ENCODE data around the gene TIMM13. TPM values are rescaled to one million over a fixed set of nuclear protein-coding genes. Genes with fewer than 3 reads are reported as not detected.

The TIMM13 gene
- total and polyA plus RNA-seq, 2 of the 8 experiments (the other 6 are each of a cell fraction or from before 2014, with no cell fraction given), result 270 to 275 TPM

GRCh38 chr19:2419754-2420153 is 7.6 kb downstream of the TIMM13 start:
- no peak overlapping the region for H3K23ac ChIP-seq (ENCODE audit: insufficient read length)
- FAIRE-seq (no peak), DNase-seq (ENCODE audit: low read depth in 1 of 2, low spot score in 2 of 2) (no peak)
- TF ChIP-seq NRF1 (IDR thresholded peaks at IDR 0.05; ENCODE audit: low read depth, low read length), result no peak
- TF ChIP-seq RBBP5 (IDR thresholded peaks at IDR 0.05; ENCODE audit: borderline replicate concordance, low read depth, low read length), result no peak
- TF ChIP-seq FOSL1 (IDR thresholded peaks at IDR 0.05; ENCODE audit: insufficient read depth, low read depth, low read length), result no peak
- TF ChIP-seq PHF8 (conservative IDR thresholded peaks at IDR 0.05; ENCODE audit: low read depth, low read length), result no peak
- no peak for TF ChIP-seq CBX8 (IDR thresholded peaks at IDR 0.05; ENCODE audit: borderline replicate concordance, low read depth, low read length)
- TF ChIP-seq SAP30 (IDR thresholded peaks at IDR 0.05; ENCODE audit: insufficient read depth, insufficient replicate concordance, low read length), result no peak
- TF ChIP-seq HDAC6 (IDR thresholded peaks at IDR 0.05; ENCODE audit: low read depth, low read length), result no peak
- no peak for TF ChIP-seq POU5F1 (IDR thresholded peaks at IDR 0.05; ENCODE audit: low read depth, low read length)
- no peak for TF ChIP-seq SUZ12 (IDR thresholded peaks at IDR 0.05; ENCODE audit: low read length)
- TF ChIP-seq CHD1 (IDR thresholded peaks at IDR 0.05; ENCODE audit: low read depth, low read length), result no peak
- H3K27me3 ChIP-seq (replicated peaks in 1 of 4; ENCODE audit: control insufficient read depth in 3 of 4, extremely low read depth in 1 of 4, insufficient read depth in 3 of 4, low read length in 3 of 4), result no peaks in the 10 kb centered on the region
- no peak overlapping the region for H4K8ac ChIP-seq (ENCODE audit: extremely low read depth, insufficient read depth, low read length)
- no peak overlapping the region for H2BK120ac ChIP-seq (replicated peaks; ENCODE audit: low read depth, low read length)
- no peaks in the 10 kb centered on the region; the same call in 1 of the 2 replicates for H3K79me1 ChIP-seq (ENCODE audit: low read depth, low read length)
- ChIA-PET POLR2A (ENCODE audit: partially characterized antibody) (interaction anchor here (0.7 to 5.4 kb wide), 4 partner anchors 8 to 147 kb away, joined by 3 to 32 read pairs (median 4); no protein-coding TSS in a partner anchor), CTCF (ENCODE audit: partially characterized antibody) (interaction anchor here (1.0 kb wide), 1 partner anchor 16 kb away, joined by 3 read pairs; no protein-coding TSS in a partner anchor)
- no peak overlapping the region for H3K4me3 ChIP-seq (ENCODE audit: extremely low read depth in 1 of 4, insufficient read depth in 2 of 4, low read depth in 3 of 4, low read length in 4 of 4)
- no peak overlapping the region for H3K18ac ChIP-seq (ENCODE audit: extremely low read depth, low read length)
- H3K14ac ChIP-seq (ENCODE audit: insufficient read length), result no peak overlapping the region
- H2BK20ac ChIP-seq (ENCODE audit: low read length), result no peak overlapping the region
- H3K4me1 ChIP-seq (replicated peaks in 1 of 4; ENCODE audit: control insufficient read depth in 3 of 4, insufficient read depth in 4 of 4, low read length in 3 of 4), result peaks cover 0 to 4% (median 0%) of the 10 kb centered on the region in 4 experiments; a peak in 2 of 7 replicates
- H3K4me2 ChIP-seq (ENCODE audit: insufficient read depth in 1 of 2, low read depth in 2 of 2, low read length in 2 of 2), result no peak overlapping the region
- H2AFZ ChIP-seq (ENCODE audit: low read length), result no peak overlapping the region
- H3K23me2 ChIP-seq (ENCODE audit: low read depth, low read length), result no peaks in the 10 kb centered on the region; the same call in 1 of the 2 replicates
- peaks cover 0 to 4% of the 10 kb centered on the region in 2 experiments for H4K20me1 ChIP-seq (replicated peaks in 1 of 2; ENCODE audit: control insufficient read depth in 1 of 2, insufficient read depth in 2 of 2, low read length in 2 of 2)
- no peak overlapping the region for H4K5ac ChIP-seq (ENCODE audit: insufficient read length, low read depth, low read length)
- H3K4ac ChIP-seq (replicated peaks; ENCODE audit: insufficient read length, low read depth, low read length), result no peak overlapping the region
- H3K79me2 ChIP-seq (ENCODE audit: control insufficient read depth in 1 of 2, insufficient read depth in 2 of 2, low read length in 2 of 2), result no peaks in the 10 kb centered on the region
- H2BK12ac ChIP-seq (ENCODE audit: low read depth, low read length), result no peak overlapping the region
- no peak overlapping the region for H4K91ac ChIP-seq (replicated peaks; ENCODE audit: insufficient read length, low read length)
- H2AK5ac ChIP-seq (ENCODE audit: low read depth, low read length), result no peak overlapping the region
- no peak overlapping the region for H3K9ac ChIP-seq (replicated peaks in 1 of 4; ENCODE audit: extremely low read depth in 1 of 4, low read depth in 3 of 4, low read length in 3 of 4)
- H3K9me3 ChIP-seq (ENCODE audit: insufficient read depth in 2 of 2, low read depth in 1 of 2, low read length in 1 of 2), result no peaks in the 10 kb centered on the region
- WGBS, 2 experiments (ENCODE audit: extremely low coverage in 1 of 2, insufficient coverage in 1 of 2, insufficient read length in 1 of 2, insufficient replicate concordance in 2 of 2, low coverage in 1 of 2, low lambda C conversion rate in 2 of 2, missing lambda C conversion rate in 1 of 2), result 97% methylated on average over 7 of the region's 7 CpGs; no CpG with 5 or more reads in 1 of the 2 experiments
- peaks cover 0 to 4% (median 0%) of the 10 kb centered on the region in 4 experiments; a peak in 3 of 8 replicates for H3K36me3 ChIP-seq (ENCODE audit: control insufficient read depth in 2 of 4, insufficient read depth in 4 of 4, low read length in 3 of 4)
- no peak overlapping the region for H2BK15ac ChIP-seq (ENCODE audit: low read length)
- H3K27ac ChIP-seq (ENCODE audit: low read depth, low read length), result no peak overlapping the region
- no peak overlapping the region for H3K56ac ChIP-seq (replicated peaks; ENCODE audit: insufficient read length, low read depth, low read length)
- no peak overlapping the region for H2BK5ac ChIP-seq (ENCODE audit: low read depth, low read length)

Data from H1 (cell line).